Thyroid gland (tissue), 4 donors: ENCODE results near the gene CASP2.

Source experiments
- CTCF ChIP-seq, 6 experiments: fragments of 200-600 bp in 3 of 6; fragments of 450-650 bp in 3 of 6; sonication (generic) in 3 of 6; IDR thresholded peaks; one replicate each; pipeline ENCODE4 v1.5.1; 2016 to 2019; ENCODE audit warnings: antibody characterized with exemption in 6 of 6, mild to moderate bottlenecking in 2 of 6, inconsistent platforms in 1 of 6, moderate library complexity in 1 of 6
- POLR2A ChIP-seq, 2 donors: fragments of 450-650 bp; IDR thresholded peaks; one replicate each; pipeline ENCODE4 v1.6.1; 2017; ENCODE audit warnings: antibody characterized with exemption in 2 of 2, mild to moderate bottlenecking in 2 of 2, moderate library complexity in 1 of 2

DNA sequence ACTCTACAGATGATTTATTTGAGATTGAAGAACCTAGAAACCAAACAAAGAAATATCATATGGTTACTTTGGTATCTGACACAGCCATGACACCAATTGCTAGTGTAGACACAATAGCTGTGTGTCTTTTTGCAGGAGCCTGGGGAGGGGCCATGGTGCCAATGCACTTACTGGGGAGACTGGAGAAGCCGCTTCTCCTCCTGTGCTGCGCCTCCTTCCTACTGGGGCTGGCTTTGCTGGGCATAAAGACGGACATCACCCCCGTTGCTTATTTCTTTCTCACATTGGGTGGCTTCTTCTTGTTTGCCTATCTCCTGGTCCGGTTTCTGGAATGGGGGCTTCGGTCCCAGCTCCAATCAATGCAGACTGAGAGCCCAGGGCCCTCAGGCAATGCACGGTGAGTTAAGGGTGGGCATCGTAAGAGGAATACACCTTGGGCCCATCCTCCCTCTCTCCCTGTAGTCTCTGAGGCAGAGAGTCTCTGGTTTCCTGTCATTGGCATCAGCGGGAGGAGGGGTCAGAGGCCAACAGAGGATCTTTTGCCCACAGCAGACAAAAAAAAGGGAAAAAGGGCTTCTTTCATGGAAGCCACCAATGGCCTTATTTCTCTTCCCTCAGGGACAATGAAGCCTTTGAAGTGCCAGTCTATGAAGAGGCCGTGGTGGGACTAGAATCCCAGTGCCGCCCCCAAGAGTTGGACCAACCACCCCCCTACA, 2.2 kb upstream of the CASP2 start:
- TF ChIP-seq CTCF (IDR thresholded peaks at IDR 0.05) (no peak), POLR2A (IDR thresholded peaks at IDR 0.05) (no peak)
